C4-2B (cell line): ENCODE measurements around the gene KAZN.

Experiments
- H3K27ac ChIP-seq: fragments of 450-650 bp; 2 replicates; pipeline ENCODE4 v1.5.1; 2017
- CTCF ChIP-seq: fragments of 450-650 bp; conservative IDR thresholded peaks from 2 replicates; pipeline ENCODE4 v1.5.1; 2017; ENCODE audit warnings: mild to moderate bottlenecking
- ZFX ChIP-seq: fragments of 450-650 bp; IDR thresholded peaks from 2 replicates; pipeline ENCODE4 v1.6.1; 2017

The KAZN gene

GRCh38 chr1:14901371-14901954 lies 303.0 kb downstream of the KAZN start:
- H3K27ac ChIP-seq, result no peak overlapping the region
- TF ChIP-seq CTCF, result no peak
- TF ChIP-seq ZFX, result no peak

DNA sequence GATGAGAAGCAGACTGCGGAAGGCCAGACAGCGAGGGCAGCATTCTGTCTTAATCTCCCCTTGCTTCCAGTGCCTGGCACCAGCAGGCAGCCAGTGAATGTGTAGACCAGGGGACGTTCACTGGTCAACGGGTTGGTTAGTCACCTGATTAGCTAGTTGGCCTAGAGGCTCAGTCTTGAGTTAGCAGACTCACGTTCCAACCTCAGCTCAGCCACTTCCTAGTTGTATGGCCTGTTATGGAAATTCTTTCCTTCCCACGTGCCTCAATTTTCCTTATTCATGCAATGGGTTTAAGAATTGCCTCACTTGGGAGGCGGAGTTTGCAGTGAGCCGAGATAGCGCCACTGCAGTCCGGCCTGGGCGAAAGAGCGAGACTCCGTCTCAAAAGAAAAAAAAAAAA lies 305.4 kb downstream of the KAZN start:
- H3K27ac ChIP-seq, result no peak overlapping the region
- TF ChIP-seq ZFX (no peak), CTCF (no peak)

- H3K27ac ChIP-seq, result no peak overlapping the region
- TF ChIP-seq CTCF, result no peak
- no peak for TF ChIP-seq ZFX
These were observed 308.2 kb downstream of the KAZN start for GRCh38 chr1:14906665-14907064.

DNA sequence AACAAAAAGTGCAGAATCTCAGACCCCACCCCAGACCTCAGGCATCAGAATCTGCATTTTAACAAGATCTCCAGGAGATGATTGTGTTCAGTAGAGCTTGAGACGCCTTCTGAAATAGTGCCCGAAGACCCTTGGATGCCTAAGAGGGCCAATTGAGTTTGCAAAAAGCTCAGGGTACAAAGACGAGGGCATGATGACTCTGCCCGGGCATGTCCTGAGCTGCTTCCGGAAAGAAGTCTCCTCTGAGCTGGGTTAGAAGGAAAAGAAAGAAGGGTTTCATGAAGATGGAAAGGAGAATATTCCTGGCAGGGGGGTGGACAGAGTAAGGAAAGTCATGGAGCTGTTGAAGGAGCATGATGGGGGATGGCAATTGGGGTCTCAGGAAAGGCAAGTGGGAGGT lies 308.9 kb downstream of the KAZN start:
- TF ChIP-seq CTCF (no peak), ZFX (no peak)
- no peak overlapping the region for H3K27ac ChIP-seq

GRCh38 chr1:14909273-14909672 lies 310.8 kb downstream of the KAZN start:
- H3K27ac ChIP-seq, result no peak overlapping the region
- TF ChIP-seq ZFX (no peak), CTCF (no peak)

- TF ChIP-seq CTCF (no peak), ZFX (no peak)
- H3K27ac ChIP-seq, result no peak overlapping the region; the same call in 1 of the 2 replicates
These were observed 311.5 kb downstream of the KAZN start for GRCh38 chr1:14909920-14910460.

GRCh38 chr1:14910984-14911721 lies 312.7 kb downstream of the KAZN start:
- peak overlapping the region; percentile 40 for H3K27ac ChIP-seq
- TF ChIP-seq CTCF, result no peak
- no peak for TF ChIP-seq ZFX
